Pancreas (tissue), 10 donors: Measurements from ENCODE around the gene CTNNA3. TPM values are rescaled to one million over a fixed set of nuclear protein-coding genes. Genes with fewer than 3 reads are reported as not detected.
A peak's percentile ranks its signal among the peaks of the same experiment; 100 is the strongest.

ENCODE experiments used
- ATAC-seq, 4 donors: fragments of 200-7000 bp; cut with Tn5 transposase; one replicate each; pipeline versions ENCODE4 v1.8.0 to v1.9.1; 2020; ENCODE audit warnings: mild to moderate bottlenecking in 4 of 4, moderate library complexity in 4 of 4
- DNase-seq, 6 donors: peaks; one replicate each; pipeline ENCODE4 v3.0.0-alpha.2; 2020
- FAIRE-seq: peaks from 2 replicates; lab custom pipeline; 2012; peaks lifted over from hg19 to GRCh38; lab: Jason Lieb, UNC
- H3K27ac ChIP-seq, 4 donors: fragments of 200-600 bp; sonication (generic); 1 replicate in 3 of 4; 2 replicates in 1 of 4; pipeline versions ENCODE4 v1.5.0 to v1.8.0; 2020
- H3K27me3 ChIP-seq, 4 donors: fragments of 200-600 bp; one replicate each; pipeline ENCODE4 v1.8.0; 2021
- H3K36me3 ChIP-seq, 3 donors: fragments of 200-600 bp; sonication (generic) in 1 of 3; one replicate each; pipeline versions ENCODE4 v1.5.0 to v1.8.0; 2020 to 2021
- H3K4me1 ChIP-seq, 3 donors: fragments of 200-600 bp; one replicate each; pipeline ENCODE4 v1.8.0; 2021
- H3K4me3 ChIP-seq, 4 donors: fragments of 200-600 bp; sonication (generic) in 2 of 4; one replicate each; pipeline versions ENCODE4 v1.5.0 to v1.8.0; 2020 to 2021
- H3K9me3 ChIP-seq, 4 donors: fragments of 200-600 bp; one replicate each; pipeline ENCODE4 v1.8.0; 2021
- CTCF ChIP-seq, 4 donors: fragments of 200-600 bp; sonication (generic) in 3 of 4; IDR thresholded peaks; one replicate each; pipeline versions ENCODE4 v1.5.0 to v1.8.0; 2021; ENCODE audit warnings: antibody characterized with exemption in 4 of 4
- WGBS, 2 donors: extraction: QIAGEN DNeasy Blood & Tissue Kit; methylation state at CpG; one replicate each; pipeline ENCODE4 v1.1.7; 2013; 5-methylcytosine and 5-hydroxymethylcytosine counted together
- intact Hi-C, 3 donors: fragments of 100-400 bp; cut with DNase I; formaldehyde crosslinking; loops; one replicate each; pipeline versions ENCODE4 v1.11.1 to v1.14.2; 2022
- polyA plus RNA-seq, 2 donors: library from polyadenylated mRNA; stranded (reverse); fragments of 200-250 nt; gene quantifications; one replicate each; pipeline ENCODE4 v1.2.3, GENCODE V29; 2013
- total RNA-seq, 6 donors: library from RNA; stranded (reverse); fragmentation: NEBNext Ultra II Directional in 4 of 6; extraction: Animal tissue kit (Norgen Biotek cat#: 25700) in 4 of 6; gene quantifications; one replicate each; pipeline versions ENCODE4 v1.2.1 to v1.2.4, GENCODE V29; 2021 to 2023
- donor health status: healthy with polysubstance abuse.
- donor health status: DM: no; HTN: no; CAD: no; lungs with moderate emphysema.
- donor health status: DM: no; HTN: no; CAD: no.
- donor health status: control.
- donor health status: control.
- donor health status: Bipolar disorder and iron deficiency.
- donor health status: DM: yes; HTN: yes; CAD: no.
- donor health status: DM: no; HTN: no; CAD: no.
- donor health status: DM: no; HTN: no; CAD: no.
- donor health status: DM: yes; HTN: yes; CAD: no.

CTNNA3 gene
- total and polyA plus RNA-seq, 8 donors: 0.02 to 0.83 (median 0.21) TPM

GRCh38 chr10:66189271-66189670 is 1506.7 kb downstream of the CTNNA3 start:
- no peak for TF ChIP-seq CTCF (IDR thresholded peaks at IDR 0.05)
- no peaks in the 10 kb centered on the region for H3K36me3 ChIP-seq
- DNase-seq (no peak), FAIRE-seq (no peak), ATAC-seq (no peak)
- no peak overlapping the region for H3K4me3 ChIP-seq
- H3K4me1 ChIP-seq: peaks cover 0 to 12% (median 12%) of the 10 kb centered on the region in 3 donors
- H3K27me3 ChIP-seq: no peaks in the 10 kb centered on the region
- intact Hi-C loops: no loop called here
- no peak overlapping the region for H3K27ac ChIP-seq
- H3K9me3 ChIP-seq: no peaks in the 10 kb centered on the region

GRCh38 chr10:66187053-66187733 is 1508.8 kb downstream of the CTNNA3 start:
- Histone ChIP-seq H3K4me3 (no peak overlapping the region), H3K27me3 (no peaks in the 10 kb centered on the region), H3K27ac (no peak overlapping the region), H3K36me3 (no peaks in the 10 kb centered on the region), H3K9me3 (no peaks in the 10 kb centered on the region), H3K4me1 (peaks cover 0 to 5% (median 4%) of the 10 kb centered on the region in 3 donors)
- no peak for TF ChIP-seq CTCF (IDR thresholded peaks at IDR 0.05)
- WGBS, 2 donors: 50 to 57% methylated on average over 3 of the region's 3 CpGs
- FAIRE-seq (no peak), DNase-seq (no peak), ATAC-seq (peak in 1 of 4 donors; percentile 27)
- intact Hi-C loops: no loop called here

- FAIRE-seq (no peak), DNase-seq (no peak), ATAC-seq (no peak)
- H3K27me3 ChIP-seq: no peaks in the 10 kb centered on the region
- no peak overlapping the region for H3K4me3 ChIP-seq
- intact Hi-C loops: no loop called here
- 90 to 91% methylated on average over 2 of the region's 2 CpGs for WGBS, 2 donors
- no peaks in the 10 kb centered on the region for H3K36me3 ChIP-seq
- no peaks in the 10 kb centered on the region for H3K4me1 ChIP-seq
- no peaks in the 10 kb centered on the region for H3K9me3 ChIP-seq
- TF ChIP-seq CTCF (IDR thresholded peaks at IDR 0.05): no peak
- no peak overlapping the region for H3K27ac ChIP-seq
Observed at GRCh38 chr10:66183028-66183427, 1513.0 kb downstream of the CTNNA3 start.

- no peaks in the 10 kb centered on the region for H3K27me3 ChIP-seq
- DNase-seq: peak in 1 of 6 donors; percentile 18
- H3K27ac ChIP-seq: no peak overlapping the region
- peak overlapping the region in 1 of 4 donors; percentile 11 for H3K4me3 ChIP-seq
- WGBS, 2 donors: 26 to 34% methylated on average over 5 of the region's 5 CpGs
- ATAC-seq: peak; percentile 84 to 98 (median 92)
- H3K36me3 ChIP-seq: no peaks in the 10 kb centered on the region
- peak; percentile 33 to 68 (median 56) for TF ChIP-seq CTCF (IDR thresholded peaks at IDR 0.05)
- intact Hi-C loops: no loop called here
- H3K4me1 ChIP-seq: no peaks in the 10 kb centered on the region
- peak; percentile 95 for FAIRE-seq
- no peaks in the 10 kb centered on the region for H3K9me3 ChIP-seq
Observed at GRCh38 chr10:66180581-66181318, 1515.2 kb downstream of the CTNNA3 start.

- no peak overlapping the region for H3K4me3 ChIP-seq
- no peaks in the 10 kb centered on the region for H3K36me3 ChIP-seq
- no peak for TF ChIP-seq CTCF (IDR thresholded peaks at IDR 0.05)
- no peaks in the 10 kb centered on the region for H3K27me3 ChIP-seq
- H3K9me3 ChIP-seq: no peaks in the 10 kb centered on the region
- FAIRE-seq (no peak), DNase-seq (no peak), ATAC-seq (no peak)
- H3K27ac ChIP-seq: no peak overlapping the region
- WGBS, 2 donors: 79 to 82% methylated on average over 3 of the region's 3 CpGs
- intact Hi-C loops: no loop called here
- no peaks in the 10 kb centered on the region for H3K4me1 ChIP-seq
Observed at GRCh38 chr10:66180021-66180420, 1516.0 kb downstream of the CTNNA3 start.
